ENCODE data around the gene ZNF385C.
"Not testable (repeated sequence)": the region's sequence is repeated elsewhere in the genome, so short reads cannot be mapped to it uniquely, and the experiment has no call there.

The ZNF385C gene

GRCh38 chr17:42016941-42017865 is 81.1 kb downstream of the ZNF385C start, which contains the start of gene DNAJC7:
DNAJC7 (minus strand) TSS chr17:42017439; CDS start chr17:42017416, 23 bp downstream.
- DNase-seq: peak; percentile 85

- DNase-seq: no peak
Measured at GRCh38 chr17:42016411-42016831, 81.9 kb downstream of the ZNF385C start.

- not testable (repeated sequence) for DNase-seq
Measured at GRCh38 chr17:42013740-42014139, 84.5 kb downstream of the ZNF385C start.

- not testable (repeated sequence) for DNase-seq
Measured at GRCh38 chr17:42012363-42012762, 85.9 kb downstream of the ZNF385C start.

GRCh38 chr17:42010898-42011516 is 87.3 kb downstream of the ZNF385C start:
- DNase-seq: no peak

GRCh38 chr17:42010266-42010680 is 88.0 kb downstream of the ZNF385C start:
- DNase-seq: not testable (repeated sequence)

- DNase-seq: no peak
Measured at GRCh38 chr17:42009170-42009569, 89.1 kb downstream of the ZNF385C start.

GRCh38 chr17:42005166-42005565 is 93.1 kb downstream of the ZNF385C start:
- DNase-seq: no peak

GRCh38 chr17:42002792-42003301 is 95.4 kb downstream of the ZNF385C start:
- no peak for DNase-seq

GRCh38 chr17:42002175-42002791 is 96.0 kb downstream of the ZNF385C start:
- no peak for DNase-seq

GRCh38 chr17:42001729-42002128 is 96.5 kb downstream of the ZNF385C start:
- DNase-seq: no peak

GRCh38 chr17:42000413-42001133 is 97.7 kb downstream of the ZNF385C start:
- no peak for DNase-seq

- DNase-seq: no peak
Measured at GRCh38 chr17:41998497-41998896, 99.8 kb downstream of the ZNF385C start.

GRCh38 chr17:41996855-41997164 is 101.5 kb downstream of the ZNF385C start:
- DNase-seq: no peak

GRCh38 chr17:41992576-41992975 is 105.7 kb downstream of the ZNF385C start:
- no peak for DNase-seq

GRCh38 chr17:41989702-41990419 is 108.4 kb downstream of the ZNF385C start:
- no peak for DNase-seq

- no peak for DNase-seq
Measured at GRCh38 chr17:41988418-41988817, 109.9 kb downstream of the ZNF385C start.

GRCh38 chr17:41987642-41988041 is 110.6 kb downstream of the ZNF385C start:
- no peak for DNase-seq

- DNase-seq: no peak
Measured at GRCh38 chr17:41986634-41987033, 111.6 kb downstream of the ZNF385C start.

- DNase-seq: no peak
Measured at GRCh38 chr17:41985919-41986318, 112.4 kb downstream of the ZNF385C start.

GRCh38 chr17:41984454-41984853 is 113.8 kb downstream of the ZNF385C start:
- no peak for DNase-seq

Data from KG1 (cell line).